D721Med (cell line): ENCODE results near the gene APOBEC3H.

Experiments used
- DNase-seq: peaks from one replicate; pipeline ENCODE4 v3.0.0; 2011; ENCODE audit warnings: low spot score; ENCODE audit not compliant: insufficient read length
- FAIRE-seq: peaks from 2 replicates; lab custom pipeline; 2011; peaks lifted over from hg19 to GRCh38; lab: Jason Lieb, UNC
- TF ChIP-seq, protein P1 (sequence below): IDR thresholded peaks from 2 replicates; pipeline ENCODE4 v1.5.1; 2012; ENCODE audit warnings: mild to moderate bottlenecking, control low read depth; ENCODE audit not compliant: insufficient read depth; ENCODE audit errors: missing control alignments

APOBEC3H gene

DNA sequence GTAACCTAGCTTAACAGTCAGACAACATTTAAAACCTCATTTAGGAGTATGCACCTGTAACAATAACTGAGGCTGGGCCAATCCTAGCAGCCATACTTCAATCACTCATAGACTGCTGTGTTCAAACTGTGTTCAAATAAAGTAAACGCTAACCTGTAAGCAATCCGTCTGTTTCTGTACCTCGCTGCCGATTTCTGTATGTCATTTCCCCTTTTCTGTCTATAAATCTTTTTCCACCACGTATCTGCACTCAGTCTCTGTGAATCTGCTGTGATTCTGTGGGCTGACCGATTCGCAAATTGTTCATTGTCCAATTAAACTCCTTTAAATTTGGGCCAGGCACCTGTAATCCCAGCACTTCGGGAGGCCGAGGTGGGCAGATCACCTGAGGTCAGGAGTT lies 12.3 kb downstream of the APOBEC3H start:
- DNase-seq (no peak), FAIRE-seq (no peak)
- TF ChIP-seq, protein P1, sequence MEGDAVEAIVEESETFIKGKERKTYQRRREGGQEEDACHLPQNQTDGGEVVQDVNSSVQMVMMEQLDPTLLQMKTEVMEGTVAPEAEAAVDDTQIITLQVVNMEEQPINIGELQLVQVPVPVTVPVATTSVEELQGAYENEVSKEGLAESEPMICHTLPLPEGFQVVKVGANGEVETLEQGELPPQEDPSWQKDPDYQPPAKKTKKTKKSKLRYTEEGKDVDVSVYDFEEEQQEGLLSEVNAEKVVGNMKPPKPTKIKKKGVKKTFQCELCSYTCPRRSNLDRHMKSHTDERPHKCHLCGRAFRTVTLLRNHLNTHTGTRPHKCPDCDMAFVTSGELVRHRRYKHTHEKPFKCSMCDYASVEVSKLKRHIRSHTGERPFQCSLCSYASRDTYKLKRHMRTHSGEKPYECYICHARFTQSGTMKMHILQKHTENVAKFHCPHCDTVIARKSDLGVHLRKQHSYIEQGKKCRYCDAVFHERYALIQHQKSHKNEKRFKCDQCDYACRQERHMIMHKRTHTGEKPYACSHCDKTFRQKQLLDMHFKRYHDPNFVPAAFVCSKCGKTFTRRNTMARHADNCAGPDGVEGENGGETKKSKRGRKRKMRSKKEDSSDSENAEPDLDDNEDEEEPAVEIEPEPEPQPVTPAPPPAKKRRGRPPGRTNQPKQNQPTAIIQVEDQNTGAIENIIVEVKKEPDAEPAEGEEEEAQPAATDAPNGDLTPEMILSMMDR = no peak

DNA sequence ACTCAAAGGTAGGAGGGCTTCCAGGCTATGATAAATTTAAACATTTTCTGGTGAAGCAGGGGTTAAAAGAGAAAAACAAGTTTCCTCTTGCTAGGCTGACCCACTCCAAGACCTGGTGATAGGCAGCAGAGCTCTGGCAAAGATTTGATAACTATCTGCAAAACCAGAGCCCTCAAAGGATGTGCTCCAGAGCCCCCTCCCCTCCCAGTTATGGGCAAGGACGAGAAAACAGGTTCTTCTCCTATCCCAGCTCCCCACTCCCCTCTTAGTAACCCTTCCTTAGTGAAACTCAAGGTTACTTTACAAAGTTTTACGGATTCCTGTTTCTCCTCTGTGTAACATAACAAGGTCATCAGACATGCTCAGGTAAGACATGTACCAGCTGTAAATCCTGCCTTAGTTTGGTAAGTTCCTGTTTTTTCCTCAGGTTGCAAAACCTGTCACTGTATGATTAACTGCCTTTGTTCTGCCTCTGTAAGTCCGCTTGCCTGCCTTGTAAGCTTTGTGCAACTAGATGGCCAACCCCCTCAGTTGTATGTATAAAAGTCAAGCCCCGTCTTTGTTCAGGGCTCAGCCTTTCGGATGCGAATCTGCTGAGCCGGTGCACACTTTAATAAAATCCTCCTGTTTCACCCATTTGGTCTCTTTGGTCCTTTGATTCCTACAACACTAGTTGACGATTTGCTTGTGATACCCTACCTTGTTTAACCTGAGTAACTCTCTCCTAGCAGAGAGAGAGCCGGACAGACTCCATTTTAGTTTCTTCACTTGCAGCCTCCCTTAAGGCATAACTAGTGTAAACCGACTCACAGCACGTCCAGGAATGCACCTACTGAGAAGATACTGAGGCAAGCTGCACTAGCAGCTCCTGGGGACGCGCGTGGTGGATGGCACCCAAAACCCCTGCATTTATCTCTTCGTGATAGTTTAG lies 13.9 kb downstream of the APOBEC3H start:
- DNase-seq (no peak), FAIRE-seq (no peak)
- TF ChIP-seq, protein P1 = no peak

DNA sequence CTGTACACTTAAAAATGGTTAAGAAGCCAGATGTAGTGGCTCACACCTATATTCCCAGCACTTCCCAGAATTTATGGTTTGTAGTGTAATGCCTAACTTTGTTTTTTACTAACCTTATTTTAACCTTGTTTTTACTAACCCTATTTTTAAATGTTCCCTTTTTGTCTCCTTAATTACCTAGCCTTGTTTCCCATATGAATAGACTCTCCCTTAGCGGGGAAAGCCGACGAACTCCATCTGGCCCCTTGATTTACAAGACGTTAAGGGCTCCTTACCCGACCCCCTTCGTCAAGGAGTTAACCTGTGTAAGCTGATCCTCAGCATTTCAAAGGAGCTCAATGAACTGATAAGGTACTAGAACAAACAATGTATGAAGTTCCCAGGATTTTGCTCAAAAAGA lies 17.1 kb downstream of the APOBEC3H start:
- TF ChIP-seq, protein P1 = no peak
- FAIRE-seq (no peak), DNase-seq (no peak)

DNA sequence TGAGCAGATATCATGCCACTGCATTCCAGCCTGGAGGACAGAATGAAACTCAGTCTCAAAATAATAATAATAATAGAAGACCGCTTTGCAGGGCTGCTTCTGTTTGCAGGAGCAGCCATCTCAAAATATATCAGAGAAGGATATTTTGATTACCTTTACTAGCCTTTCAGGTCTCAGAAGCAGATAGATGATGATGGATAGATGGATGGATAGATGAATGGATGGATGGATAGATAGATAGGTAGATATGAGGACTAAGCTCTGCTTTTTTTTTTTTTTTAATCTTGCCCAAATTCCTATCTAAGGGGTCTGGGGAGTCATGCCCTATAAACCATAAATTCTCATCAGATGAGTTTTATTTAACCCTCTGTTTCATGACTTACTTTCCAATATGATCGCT lies 18.5 kb downstream of the APOBEC3H start:
- DNase-seq (no peak), FAIRE-seq (no peak)
- TF ChIP-seq, protein P1 = no peak

DNA sequence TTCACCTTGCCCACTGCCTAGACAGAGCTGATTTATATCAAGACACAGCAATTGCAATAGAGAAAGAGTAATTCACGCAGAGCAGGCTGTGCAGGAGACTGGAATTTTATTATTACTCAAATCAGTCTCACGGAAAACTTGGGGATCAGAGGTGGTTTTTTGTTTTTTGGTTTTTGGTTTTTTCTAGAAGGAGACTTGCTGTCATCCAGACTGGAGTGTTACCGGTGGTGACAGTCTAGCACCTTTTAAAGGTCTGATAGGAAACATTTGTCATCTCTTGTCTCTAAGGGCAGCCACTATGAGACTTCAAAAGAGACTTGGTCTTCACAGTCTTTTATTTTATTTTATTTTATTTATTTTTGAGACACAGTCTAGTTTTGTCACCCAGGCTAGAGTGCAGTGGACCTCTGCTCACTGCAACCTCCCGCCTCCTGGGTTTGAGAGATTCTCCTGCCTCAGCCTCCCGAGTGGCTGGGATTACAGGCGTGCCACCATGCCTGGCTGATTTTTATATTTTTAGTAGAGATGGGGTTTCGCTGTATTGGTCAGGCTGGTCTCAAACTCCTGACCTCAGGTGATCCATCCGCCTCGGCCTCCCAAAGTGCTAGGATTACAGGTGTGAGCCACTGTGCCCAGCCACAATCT lies 19.1 kb downstream of the APOBEC3H start:
- no peak for DNase-seq
- TF ChIP-seq, protein P1 = no peak
- FAIRE-seq = no peak

DNA sequence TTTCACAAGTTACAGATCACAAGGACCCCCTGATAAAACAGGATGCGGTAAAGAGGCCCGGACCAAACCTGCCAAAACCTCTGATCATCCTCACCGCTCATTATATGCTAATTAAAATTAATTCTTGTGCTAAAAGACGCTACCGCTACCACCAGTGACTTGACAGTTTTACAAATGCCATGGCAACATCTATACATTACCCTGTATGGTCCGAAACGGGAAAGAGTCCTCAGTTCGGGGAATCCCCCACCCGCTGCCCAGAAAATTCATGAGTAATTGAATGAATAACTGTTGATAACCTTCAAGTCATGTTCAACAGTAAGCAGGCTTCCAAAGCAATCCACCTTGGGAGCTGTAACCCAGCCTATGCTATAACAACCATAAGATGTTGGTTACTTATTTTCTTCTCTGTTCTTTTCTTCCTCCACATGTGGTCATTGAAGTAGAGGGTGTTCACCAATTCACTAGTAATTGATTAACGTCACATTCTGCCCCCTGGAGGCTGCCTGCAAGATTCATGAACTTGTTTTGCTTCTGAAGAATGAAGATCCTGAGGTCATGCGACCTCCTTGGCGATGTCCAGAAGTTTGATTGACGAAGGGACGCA lies 20.6 kb downstream of the APOBEC3H start:
- TF ChIP-seq, protein P1 = peak; percentile 41
- FAIRE-seq (no peak), DNase-seq (no peak)
